Stomach (tissue), 9 donors: ENCODE data around the gene ZSWIM2. TPM values are rescaled to one million over a fixed set of nuclear protein-coding genes. Genes with fewer than 3 reads are reported as not detected.

Experiments
- DNase-seq, 2 donors: peaks; one replicate each; pipeline versions ENCODE4 v3.0.0 to v3.0.0-alpha.2; 2013 to 2019
- H3K27ac ChIP-seq, 5 donors: fragments of 200-600 bp in 4 of 5; sonication (generic) in 4 of 5; one replicate each; pipeline ENCODE4 v1.5.1; 2013 to 2019; ENCODE audit warnings: mild to moderate bottlenecking in 1 of 5, moderate library complexity in 1 of 5
- H3K27me3 ChIP-seq, 3 donors: fragments of 200-600 bp; sonication (generic); one replicate each; pipeline ENCODE4 v1.5.1; 2017 to 2019; ENCODE audit warnings: mixed run types in 1 of 3
- H3K36me3 ChIP-seq, 4 donors: fragments of 200-600 bp; sonication (generic); 1 replicate in 3 of 4; 2 replicates in 1 of 4; pipeline ENCODE4 v1.5.1; 2016 to 2019
- H3K4me1 ChIP-seq, 4 donors: fragments of 200-600 bp; sonication (generic); one replicate each; pipeline ENCODE4 v1.5.1; 2016 to 2019
- H3K4me3 ChIP-seq, 4 donors: fragments of 200-600 bp; sonication (generic) in 3 of 4; one replicate each; pipeline ENCODE4 v1.5.1; 2016 to 2019; ENCODE audit warnings: mild to moderate bottlenecking in 1 of 4
- H3K9me3 ChIP-seq, 4 donors: fragments of 200-600 bp; sonication (generic); one replicate each; pipeline ENCODE4 v1.5.1; 2016 to 2019
- EP300 ChIP-seq: sonication (generic); formaldehyde crosslinking; IDR thresholded peaks from one replicate; pipeline ENCODE4 v1.6.1; 2017; ENCODE audit warnings: antibody characterized with exemption
- POLR2A ChIP-seq, 4 donors: fragments of 450-650 bp; IDR thresholded peaks; one replicate each; pipeline ENCODE4 v1.6.1; 2016; ENCODE audit warnings: antibody characterized with exemption in 4 of 4, control low read depth in 2 of 4, mild to moderate bottlenecking in 1 of 4, moderate library complexity in 1 of 4
- POLR2AphosphoS5 ChIP-seq, 3 donors: sonication (generic); formaldehyde crosslinking; IDR thresholded peaks; one replicate each; pipeline ENCODE4 v1.6.1; 2016; ENCODE audit warnings: antibody characterized with exemption in 3 of 3
- WGBS, 5 donors: extraction: QIAGEN DNeasy Blood & Tissue Kit in 3 of 5; methylation state at CpG; one replicate each; pipeline versions ENCODE4 v1.1.5 to v1.1.7; 2013 to 2018; 5-methylcytosine and 5-hydroxymethylcytosine counted together
- intact Hi-C: fragments of 100-400 bp; cut with DNase I; formaldehyde crosslinking; loops from one replicate; pipeline ENCODE4 v1.15.1; 2023; ENCODE audit warnings: low total_unique reads
- polyA plus RNA-seq, 3 donors: library from polyadenylated mRNA; stranded (reverse); fragments of 200-250 nt; gene quantifications; one replicate each; pipeline ENCODE4 v1.2.3, GENCODE V29; 2013
- total RNA-seq, 5 donors: library from RNA; depleted of rRNA; stranded (reverse); fragments of >200 nt; gene quantifications; one replicate each; pipeline versions ENCODE4 v1.1.0 to v1.2.3, GENCODE V29; 2014 to 2016
- TF ChIP-seq, protein P1 (sequence below), 7 experiments: fragments of 450-650 bp in 4 of 7; fragments of 200-600 bp in 3 of 7; sonication (generic) in 3 of 7; IDR thresholded peaks; one replicate each; pipeline ENCODE4 v1.5.1; 2016 to 2019; ENCODE audit warnings: antibody characterized with exemption in 7 of 7, control low read depth in 2 of 7, mild to moderate bottlenecking in 1 of 7
- donor health status: healthy with polysubstance abuse.
- donor health status: Bipolar disorder and iron deficiency.
- donor health status: healthy.

Gene ZSWIM2
- total and polyA plus RNA-seq, 8 donors: not detected

DNA sequence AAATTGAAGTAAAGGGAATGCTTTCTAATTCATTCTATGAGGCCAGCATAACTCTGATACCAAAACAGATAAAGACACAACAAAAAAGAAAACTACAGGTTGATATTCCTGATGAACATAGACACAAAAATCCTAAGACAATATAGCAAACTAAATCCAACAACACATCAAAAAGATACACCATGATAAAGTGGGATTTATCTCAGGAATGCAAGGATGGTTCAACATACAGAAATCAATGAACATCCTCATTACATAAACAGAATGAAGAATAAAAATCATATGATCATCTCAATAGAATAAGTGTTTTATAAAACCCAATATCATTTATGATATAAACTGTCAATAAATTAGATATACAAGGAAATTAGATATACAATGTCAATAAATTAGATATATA is 65.7 kb downstream of the ZSWIM2 start:
- no peak for TF ChIP-seq POLR2AphosphoS5 (IDR thresholded peaks at IDR 0.05)
- TF ChIP-seq POLR2A (IDR thresholded peaks at IDR 0.05): no peak
- Histone ChIP-seq H3K9me3 (peaks cover 0 to 33% (median 27%) of the 10 kb centered on the region in 4 donors), H3K27me3 (no peaks in the 10 kb centered on the region), H3K4me1 (no peaks in the 10 kb centered on the region), H3K27ac (no peak overlapping the region), H3K4me3 (no peak overlapping the region), H3K36me3 (no peaks in the 10 kb centered on the region)
- DNase-seq: no peak
- intact Hi-C loops: no loop called here

DNA sequence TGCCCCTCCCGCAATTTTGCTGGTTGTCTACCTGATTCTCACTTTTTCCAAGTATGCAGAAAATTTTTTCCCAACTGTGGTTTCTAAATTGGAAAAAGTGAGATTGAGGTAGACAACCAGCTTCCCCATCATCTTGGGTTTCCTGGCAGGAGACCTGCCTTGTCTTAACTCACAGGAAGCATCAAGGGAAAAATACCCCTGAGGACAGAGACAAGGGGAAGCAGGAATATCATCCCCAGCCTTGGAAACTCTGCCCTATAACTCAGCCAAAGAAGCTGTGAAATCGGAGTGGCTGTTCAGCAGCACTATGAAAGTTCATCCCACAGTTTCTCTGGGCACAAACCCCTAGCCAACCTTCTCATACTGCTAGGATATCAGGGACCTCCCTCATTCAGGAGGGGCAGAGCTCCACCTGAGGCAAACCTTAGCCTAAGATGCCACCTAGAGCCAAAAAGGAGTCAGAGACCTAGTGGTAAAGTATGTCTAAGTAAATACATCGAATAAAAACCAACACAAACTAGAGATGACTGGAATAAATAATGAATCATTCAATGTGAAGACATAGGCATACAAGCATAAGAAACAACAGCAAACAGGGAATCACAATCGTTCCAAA is 68.2 kb downstream of the ZSWIM2 start:
- TF ChIP-seq POLR2AphosphoS5 (IDR thresholded peaks at IDR 0.05): no peak
- TF ChIP-seq POLR2A (IDR thresholded peaks at IDR 0.05): no peak
- TF ChIP-seq, protein P1, sequence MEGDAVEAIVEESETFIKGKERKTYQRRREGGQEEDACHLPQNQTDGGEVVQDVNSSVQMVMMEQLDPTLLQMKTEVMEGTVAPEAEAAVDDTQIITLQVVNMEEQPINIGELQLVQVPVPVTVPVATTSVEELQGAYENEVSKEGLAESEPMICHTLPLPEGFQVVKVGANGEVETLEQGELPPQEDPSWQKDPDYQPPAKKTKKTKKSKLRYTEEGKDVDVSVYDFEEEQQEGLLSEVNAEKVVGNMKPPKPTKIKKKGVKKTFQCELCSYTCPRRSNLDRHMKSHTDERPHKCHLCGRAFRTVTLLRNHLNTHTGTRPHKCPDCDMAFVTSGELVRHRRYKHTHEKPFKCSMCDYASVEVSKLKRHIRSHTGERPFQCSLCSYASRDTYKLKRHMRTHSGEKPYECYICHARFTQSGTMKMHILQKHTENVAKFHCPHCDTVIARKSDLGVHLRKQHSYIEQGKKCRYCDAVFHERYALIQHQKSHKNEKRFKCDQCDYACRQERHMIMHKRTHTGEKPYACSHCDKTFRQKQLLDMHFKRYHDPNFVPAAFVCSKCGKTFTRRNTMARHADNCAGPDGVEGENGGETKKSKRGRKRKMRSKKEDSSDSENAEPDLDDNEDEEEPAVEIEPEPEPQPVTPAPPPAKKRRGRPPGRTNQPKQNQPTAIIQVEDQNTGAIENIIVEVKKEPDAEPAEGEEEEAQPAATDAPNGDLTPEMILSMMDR (IDR thresholded peaks at IDR 0.05): no peak
- no peak for TF ChIP-seq EP300
- Histone ChIP-seq H3K36me3 (no peaks in the 10 kb centered on the region), H3K9me3 (peaks cover 0 to 24% (median 23%) of the 10 kb centered on the region in 4 donors), H3K4me1 (no peaks in the 10 kb centered on the region), H3K27me3 (no peaks in the 10 kb centered on the region), H3K4me3 (no peak overlapping the region), H3K27ac (no peak overlapping the region)
- intact Hi-C loops: no loop called here
- 55 to 64% (median 61%) methylated on average over 4 of the region's 4 CpGs for WGBS, 5 donors
- no peak for DNase-seq

Other genes starting within 250 kb of the ZSWIM2 start
- gene FAM171B, start 155.1 kb downstream of the ZSWIM2 start, total RNA-seq: 10 to 100 TPM in 1 of 5 donors, 1 to 10 TPM in 2, under 1 TPM in 2; 0.87 to 19.5 (median 2.3) TPM
- gene FAM171B, start 155.1 kb downstream of the ZSWIM2 start, polyA plus RNA-seq: 1 to 10 TPM in 2 of 3 donors, under 1 TPM in 1; 0.65 to 1.5 (median 1.1) TPM